NCI-H526 treated with DMSO at 0.1 percent for 48 hours (cell line): Measurements from ENCODE around the gene ABHD4.
"Not testable (repeated sequence)": the region's sequence is repeated elsewhere in the genome, so short reads cannot be mapped to it uniquely, and the experiment has no call there.

Source experiments
- DNase-seq: peaks from one replicate; lab custom pipeline; 2025; lab: John Stamatoyannopoulos, UW

Gene ABHD4

GRCh38 chr14:22598099-22598895 is at the start of gene ABHD4:
ABHD4 (plus strand) TSS chr14:22598300; CDS start chr14:22598307, 7 bp downstream.
- DNase-seq, result peak; percentile 27

- no peak for DNase-seq
Measured at GRCh38 chr14:22549324-22549962, 48.7 kb upstream of the ABHD4 start.

- DNase-seq, result no peak
Measured at GRCh38 chr14:22549981-22550673, 48.0 kb upstream of the ABHD4 start.

GRCh38 chr14:22551605-22551997 is 46.5 kb upstream of the ABHD4 start:
- DNase-seq, result no peak

- no peak for DNase-seq
Measured at GRCh38 chr14:22552001-22552826, 45.9 kb upstream of the ABHD4 start.

- DNase-seq, result no peak
Measured at GRCh38 chr14:22552827-22553076, 45.3 kb upstream of the ABHD4 start.

- no peak for DNase-seq
Measured at GRCh38 chr14:22553445-22553844, 44.7 kb upstream of the ABHD4 start.

GRCh38 chr14:22553861-22554497 is 44.1 kb upstream of the ABHD4 start:
- not testable (repeated sequence) for DNase-seq

- no peak for DNase-seq
Measured at GRCh38 chr14:22554498-22555383, 43.4 kb upstream of the ABHD4 start.

- DNase-seq, result no peak
Measured at GRCh38 chr14:22555384-22556011, 42.6 kb upstream of the ABHD4 start.

- DNase-seq, result no peak
Measured at GRCh38 chr14:22556021-22556989, 41.8 kb upstream of the ABHD4 start.

- DNase-seq, result peak; percentile 40
Measured at GRCh38 chr14:22556990-22557623, 41.0 kb upstream of the ABHD4 start.

GRCh38 chr14:22557846-22558220 is 40.3 kb upstream of the ABHD4 start:
- no peak for DNase-seq

GRCh38 chr14:22558221-22558913 is 39.7 kb upstream of the ABHD4 start:
- DNase-seq, result no peak

- DNase-seq, result no peak
Measured at GRCh38 chr14:22559041-22559440, 39.1 kb upstream of the ABHD4 start.

- DNase-seq, result no peak
Measured at GRCh38 chr14:22560662-22561365, 37.3 kb upstream of the ABHD4 start.

- DNase-seq, result no peak
Measured at GRCh38 chr14:22561366-22561660, 36.8 kb upstream of the ABHD4 start.
